ENCODE results near the gene PEAK3. TPM values are rescaled to one million over a fixed set of nuclear protein-coding genes. Genes with fewer than 3 reads are reported as not detected.

The PEAK3 gene
- total RNA-seq, 2 donors from 2014 or later, result 0.27 to 0.80 TPM

GRCh38 chr19:2325281-2326046 is 43.5 kb upstream of the PEAK3 start:
- Histone ChIP-seq H3K36me3 (no peaks in the 10 kb centered on the region), H3K4me3 (no peak overlapping the region), H3K9me3 (no peaks in the 10 kb centered on the region), H3K4me1 (replicated peaks) (peaks cover 10% of the 10 kb centered on the region), H3K27ac (no peak overlapping the region), H3K27me3 (replicated peaks; ENCODE audit: insufficient read depth) (no peaks in the 10 kb centered on the region)
- DNase-seq (ENCODE audit: low spot score), result no peak
- intact Hi-C loops (cut with DNase I), result loop anchor here (10.0 kb wide), 1 partner anchor 91 kb away; the partner anchor contains the start of genes PLEKHJ1 and SF3A2
- TF ChIP-seq, protein P1, sequence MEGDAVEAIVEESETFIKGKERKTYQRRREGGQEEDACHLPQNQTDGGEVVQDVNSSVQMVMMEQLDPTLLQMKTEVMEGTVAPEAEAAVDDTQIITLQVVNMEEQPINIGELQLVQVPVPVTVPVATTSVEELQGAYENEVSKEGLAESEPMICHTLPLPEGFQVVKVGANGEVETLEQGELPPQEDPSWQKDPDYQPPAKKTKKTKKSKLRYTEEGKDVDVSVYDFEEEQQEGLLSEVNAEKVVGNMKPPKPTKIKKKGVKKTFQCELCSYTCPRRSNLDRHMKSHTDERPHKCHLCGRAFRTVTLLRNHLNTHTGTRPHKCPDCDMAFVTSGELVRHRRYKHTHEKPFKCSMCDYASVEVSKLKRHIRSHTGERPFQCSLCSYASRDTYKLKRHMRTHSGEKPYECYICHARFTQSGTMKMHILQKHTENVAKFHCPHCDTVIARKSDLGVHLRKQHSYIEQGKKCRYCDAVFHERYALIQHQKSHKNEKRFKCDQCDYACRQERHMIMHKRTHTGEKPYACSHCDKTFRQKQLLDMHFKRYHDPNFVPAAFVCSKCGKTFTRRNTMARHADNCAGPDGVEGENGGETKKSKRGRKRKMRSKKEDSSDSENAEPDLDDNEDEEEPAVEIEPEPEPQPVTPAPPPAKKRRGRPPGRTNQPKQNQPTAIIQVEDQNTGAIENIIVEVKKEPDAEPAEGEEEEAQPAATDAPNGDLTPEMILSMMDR (IDR thresholded peaks at IDR 0.05), result no peak
- TF ChIP-seq POLR2A (IDR thresholded peaks at IDR 0.05) (no peak), POLR2AphosphoS5 (IDR thresholded peaks at IDR 0.05) (no peak)
- 71% methylated on average over 29 of the region's 29 CpGs for WGBS

DNA sequence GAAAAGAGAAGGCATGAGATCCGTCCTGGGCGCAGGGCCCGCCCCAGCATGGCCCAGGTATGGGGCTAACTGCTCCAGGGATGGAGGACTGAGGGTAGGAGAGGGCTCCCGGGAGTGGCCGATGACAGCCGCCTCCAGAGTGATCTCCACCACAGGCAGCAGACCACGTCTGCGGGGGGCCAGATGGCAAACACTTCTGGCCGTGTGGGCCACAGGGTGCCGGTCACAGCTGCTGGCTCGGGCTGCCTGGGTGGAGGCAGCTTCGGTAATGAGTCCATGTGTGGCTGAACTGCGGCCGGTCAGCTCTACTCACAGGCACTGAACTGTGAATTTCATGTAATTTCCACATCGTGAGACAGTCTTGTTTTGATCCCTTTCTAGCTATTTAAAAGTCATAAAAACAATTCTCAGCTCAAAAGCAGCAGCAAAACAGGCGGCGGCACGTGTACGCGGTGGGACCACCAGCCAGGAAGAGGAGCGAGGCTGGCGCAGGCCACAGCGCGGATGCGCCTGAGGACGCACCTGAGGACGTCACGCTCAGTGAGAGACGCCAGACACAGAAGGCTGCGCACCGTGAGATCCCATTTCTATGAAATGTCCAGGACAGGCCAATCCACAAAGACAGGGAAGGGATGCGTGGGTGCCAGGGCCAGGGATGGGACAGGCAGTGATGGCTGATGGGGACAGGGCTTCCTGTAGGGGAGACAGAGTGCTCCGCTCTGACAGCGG is 42.4 kb upstream of the PEAK3 start:
- H3K27me3 ChIP-seq (replicated peaks; ENCODE audit: insufficient read depth), result no peaks in the 10 kb centered on the region
- no peak overlapping the region for H3K27ac ChIP-seq
- intact Hi-C loops (cut with DNase I), result loop anchor here (10.0 kb wide), 1 partner anchor 90 kb away; the partner anchor contains the start of genes PLEKHJ1 and SF3A2
- no peak for DNase-seq (ENCODE audit: low spot score)
- no peak overlapping the region for H3K4me3 ChIP-seq
- no peaks in the 10 kb centered on the region for H3K36me3 ChIP-seq
- no peak for TF ChIP-seq POLR2A (IDR thresholded peaks at IDR 0.05)
- no peak for TF ChIP-seq POLR2AphosphoS5 (IDR thresholded peaks at IDR 0.05)
- TF ChIP-seq, protein P1 (IDR thresholded peaks at IDR 0.05), result no peak
- 87% methylated on average over 34 of the region's 34 CpGs for WGBS
- H3K4me1 ChIP-seq (replicated peaks), result peaks cover 10% of the 10 kb centered on the region
- no peaks in the 10 kb centered on the region for H3K9me3 ChIP-seq

DNA sequence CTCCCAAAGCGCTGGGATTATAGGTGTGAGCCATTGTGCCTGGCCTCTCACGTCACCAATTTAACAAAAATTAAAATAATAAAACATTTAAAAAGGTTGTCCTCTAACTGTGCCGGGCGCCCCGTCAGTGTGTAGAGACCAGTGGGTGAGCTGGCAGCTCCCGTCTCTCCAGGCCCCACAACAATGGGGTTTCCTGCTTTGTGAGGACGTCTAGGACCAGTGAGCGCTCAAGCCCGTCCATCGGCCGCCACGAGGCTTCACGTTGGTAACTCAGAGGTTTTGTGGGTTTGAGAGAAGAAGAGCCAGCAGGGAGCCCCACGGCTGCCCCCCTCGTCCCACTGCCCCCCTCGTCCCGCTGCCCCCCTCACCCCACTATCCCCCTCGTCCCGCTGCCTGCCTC is 41.7 kb upstream of the PEAK3 start:
- intact Hi-C loops (cut with DNase I), result loop anchor here (10.0 kb wide), 1 partner anchor 89 kb away; the partner anchor contains the start of genes PLEKHJ1 and SF3A2
- H3K36me3 ChIP-seq, result no peaks in the 10 kb centered on the region
- H3K9me3 ChIP-seq, result no peaks in the 10 kb centered on the region
- no peak for TF ChIP-seq POLR2A (IDR thresholded peaks at IDR 0.05)
- TF ChIP-seq, protein P1 (IDR thresholded peaks at IDR 0.05), result no peak
- H3K27ac ChIP-seq, result no peak overlapping the region
- no peak overlapping the region for H3K4me3 ChIP-seq
- no peak for DNase-seq (ENCODE audit: low spot score)
- WGBS, result 91% methylated on average over 19 of the region's 19 CpGs
- peaks cover 7% of the 10 kb centered on the region for H3K4me1 ChIP-seq (replicated peaks)
- H3K27me3 ChIP-seq (replicated peaks; ENCODE audit: insufficient read depth), result no peaks in the 10 kb centered on the region

- no peaks in the 10 kb centered on the region for H3K36me3 ChIP-seq
- intact Hi-C loops (cut with DNase I), result loop anchor here (10.0 kb wide), 1 partner anchor 87 kb away; the partner anchor contains the start of genes PLEKHJ1 and SF3A2
Observed at GRCh38 chr19:2321565-2322283, 39.7 kb upstream of the PEAK3 start.

More at GRCh38 chr19:2321565-2322283, 39.7 kb upstream of the PEAK3 start:
- no peak for DNase-seq (ENCODE audit: low spot score)
- Histone ChIP-seq H3K9me3 (no peaks in the 10 kb centered on the region), H3K4me3 (no peak overlapping the region), H3K27ac (no peak overlapping the region), H3K27me3 (replicated peaks; ENCODE audit: insufficient read depth) (no peaks in the 10 kb centered on the region), H3K4me1 (replicated peaks) (no peaks in the 10 kb centered on the region)
- 73% methylated on average over 20 of the region's 39 CpGs for WGBS
- TF ChIP-seq, protein P1 (IDR thresholded peaks at IDR 0.05), result no peak
- TF ChIP-seq POLR2A (IDR thresholded peaks at IDR 0.05) (no peak), POLR2AphosphoS5 (IDR thresholded peaks at IDR 0.05) (no peak)
